Brain microvascular endothelial cell (primary cell): ENCODE measurements around the gene MED10.

Experiments
- DNase-seq: peaks from one replicate; pipeline ENCODE4 v3.0.0-alpha.2; 2020
- H3K27ac ChIP-seq: fragments of 250-450 bp; sonication (Bioruptor Pico); 2 replicates; pipeline ENCODE4 v1.5.1; 2020; ENCODE audit warnings: mild to moderate bottlenecking, moderate library complexity
- H3K27me3 ChIP-seq: fragments of 250-450 bp; sonication (Bioruptor Pico); replicated peaks from 2 replicates; pipeline ENCODE4 v1.5.1; 2020; ENCODE audit warnings: mild to moderate bottlenecking
- H3K36me3 ChIP-seq: fragments of 250-450 bp; sonication (Bioruptor Pico); replicated peaks from 2 replicates; pipeline ENCODE4 v1.5.1; 2020; ENCODE audit warnings: mild to moderate bottlenecking
- H3K4me3 ChIP-seq: 2 replicates; pipeline ENCODE4 v1.5.1; 2011; ENCODE audit warnings: low read depth, mild to moderate bottlenecking, control low read depth, low read length, moderate library complexity
- CTCF ChIP-seq: IDR thresholded peaks from 2 replicates; pipeline ENCODE4 v1.5.1; 2011; ENCODE audit warnings: low read depth, mild to moderate bottlenecking, moderate library complexity, low read length, control low read depth, inconsistent platforms; ENCODE audit errors: missing control alignments
- in situ Hi-C: cut with HindIII; loops from 2 replicates; pipeline ENCODE4 v1.10.0; 2017; ENCODE audit warnings: low sequenced_read_pairs, low pct_ligation_motif_present

The MED10 gene

GRCh38 chr5:6397536-6398269 is 19.4 kb upstream of the MED10 start:
- in situ Hi-C loops = no loop called here
- H3K27me3 ChIP-seq = no peaks in the 10 kb centered on the region
- H3K36me3 ChIP-seq = no peaks in the 10 kb centered on the region
- no peak overlapping the region for H3K4me3 ChIP-seq
- no peak for TF ChIP-seq CTCF
- H3K27ac ChIP-seq = no peak overlapping the region
- no peak for DNase-seq

GRCh38 chr5:6396836-6397535 is 18.6 kb upstream of the MED10 start:
- H3K27ac ChIP-seq = no peak overlapping the region
- H3K36me3 ChIP-seq = no peaks in the 10 kb centered on the region
- no peak for DNase-seq
- H3K27me3 ChIP-seq = no peaks in the 10 kb centered on the region
- no peak overlapping the region for H3K4me3 ChIP-seq
- no peak for TF ChIP-seq CTCF
- in situ Hi-C loops = no loop called here

DNA sequence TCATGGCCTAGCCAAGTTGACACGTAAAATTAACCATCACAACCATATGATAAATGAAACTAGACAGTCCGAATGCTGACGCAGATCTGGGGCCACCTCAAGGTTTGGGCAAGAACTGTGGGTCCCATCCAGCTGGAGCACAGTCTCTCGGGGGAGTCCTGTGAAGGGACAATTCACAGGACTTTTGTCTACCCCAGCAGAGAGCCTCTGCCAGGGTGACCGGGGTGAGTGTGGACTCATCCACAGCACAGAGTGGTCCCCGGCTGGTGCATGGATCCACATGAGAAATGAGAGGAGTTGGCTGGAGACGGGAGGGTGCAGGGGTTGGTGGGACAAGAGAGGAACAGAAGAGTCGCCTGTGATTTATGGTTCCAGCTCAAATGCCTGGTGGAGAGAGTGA is 17.7 kb upstream of the MED10 start:
- no peak overlapping the region for H3K4me3 ChIP-seq
- no peak for TF ChIP-seq CTCF
- in situ Hi-C loops = no loop called here
- no peak for DNase-seq
- no peaks in the 10 kb centered on the region for H3K36me3 ChIP-seq
- H3K27ac ChIP-seq = no peak overlapping the region
- no peaks in the 10 kb centered on the region for H3K27me3 ChIP-seq

DNA sequence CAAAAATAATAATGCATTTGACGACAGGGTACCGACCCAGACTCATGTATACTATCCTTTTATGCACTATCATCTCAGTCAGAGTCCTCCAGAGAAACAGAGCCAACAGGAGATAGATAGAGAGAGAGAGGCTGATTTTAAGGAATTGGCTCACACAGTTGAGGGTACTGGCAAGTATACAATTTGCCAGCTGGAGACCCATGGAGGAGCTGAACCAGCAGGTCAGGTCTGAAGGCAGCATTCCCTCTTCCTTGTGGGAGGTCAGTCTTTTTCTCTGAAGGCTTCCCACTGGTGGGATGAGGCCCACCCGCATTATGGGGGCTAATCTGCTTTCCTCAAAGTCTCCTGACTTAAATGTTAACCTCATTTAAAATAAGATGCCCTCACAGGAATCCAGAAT is 17.3 kb upstream of the MED10 start:
- Histone ChIP-seq H3K36me3 (no peaks in the 10 kb centered on the region), H3K27ac (no peak overlapping the region), H3K27me3 (no peaks in the 10 kb centered on the region), H3K4me3 (no peak overlapping the region)
- DNase-seq = no peak
- TF ChIP-seq CTCF = no peak
- in situ Hi-C loops = no loop called here

GRCh38 chr5:6395102-6395445 is 16.7 kb upstream of the MED10 start:
- no peaks in the 10 kb centered on the region for H3K36me3 ChIP-seq
- no peak for TF ChIP-seq CTCF
- no peak overlapping the region for H3K4me3 ChIP-seq
- in situ Hi-C loops = no loop called here
- no peaks in the 10 kb centered on the region for H3K27me3 ChIP-seq
- DNase-seq = no peak
- no peak overlapping the region for H3K27ac ChIP-seq
